HL-60 (cell line): ENCODE results near the gene VDAC2.
"Not testable (repeated sequence)": the region's sequence is repeated elsewhere in the genome, so short reads cannot be mapped to it uniquely, and the experiment has no call there.

Source experiments
- DNase-seq, 2 experiments: peaks; one replicate each; pipeline ENCODE4 v3.0.0-alpha.2; 2010 to 2020; ENCODE audit warnings: low read depth in 1 of 2, low spot score in 1 of 2
- H3K27ac ChIP-seq: fragments of 250-450 bp; sonication (Bioruptor Pico); replicated peaks from 2 replicates; pipeline ENCODE4 v1.5.1; 2020; ENCODE audit warnings: mild to moderate bottlenecking, moderate library complexity
- H3K27me3 ChIP-seq: fragments of 250-450 bp; sonication (Bioruptor Pico); 2 replicates; pipeline ENCODE4 v1.5.1; 2021; ENCODE audit warnings: mild to moderate bottlenecking, moderate library complexity; ENCODE audit not compliant: insufficient read depth, poor library complexity, severe bottlenecking
- H3K4me3 ChIP-seq: replicated peaks from 2 replicates; pipeline ENCODE4 v1.5.1; 2011; ENCODE audit warnings: mild to moderate bottlenecking, control low read depth, low read length; ENCODE audit not compliant: insufficient read depth
- CTCF ChIP-seq: IDR thresholded peaks from one replicate; pipeline ENCODE4 v1.5.1; 2011; ENCODE audit warnings: low read length, control low read depth, inconsistent platforms; ENCODE audit not compliant: insufficient read depth
- GABPA ChIP-seq: IDR thresholded peaks from 2 replicates; pipeline ENCODE4 v1.6.1; 2012; ENCODE audit warnings: low read depth
- POLR2AphosphoS5 ChIP-seq: IDR thresholded peaks from 2 replicates; pipeline ENCODE4 v1.6.1; 2012; ENCODE audit warnings: low read depth
- SPI1 ChIP-seq: IDR thresholded peaks from 2 replicates; pipeline ENCODE4 v1.6.1; 2012; ENCODE audit warnings: low read depth, mild to moderate bottlenecking, borderline replicate concordance
- TF ChIP-seq, protein P1 (sequence below): IDR thresholded peaks from 2 replicates; pipeline ENCODE4 v1.6.1; 2012; ENCODE audit warnings: low read depth; ENCODE audit not compliant: insufficient replicate concordance

The VDAC2 gene

GRCh38 chr10:75212343-75212742 is 1.7 kb downstream of the VDAC2 start:
- no peak for TF ChIP-seq CTCF
- no peak for TF ChIP-seq POLR2AphosphoS5
- TF ChIP-seq GABPA, result no peak
- TF ChIP-seq, protein P1, sequence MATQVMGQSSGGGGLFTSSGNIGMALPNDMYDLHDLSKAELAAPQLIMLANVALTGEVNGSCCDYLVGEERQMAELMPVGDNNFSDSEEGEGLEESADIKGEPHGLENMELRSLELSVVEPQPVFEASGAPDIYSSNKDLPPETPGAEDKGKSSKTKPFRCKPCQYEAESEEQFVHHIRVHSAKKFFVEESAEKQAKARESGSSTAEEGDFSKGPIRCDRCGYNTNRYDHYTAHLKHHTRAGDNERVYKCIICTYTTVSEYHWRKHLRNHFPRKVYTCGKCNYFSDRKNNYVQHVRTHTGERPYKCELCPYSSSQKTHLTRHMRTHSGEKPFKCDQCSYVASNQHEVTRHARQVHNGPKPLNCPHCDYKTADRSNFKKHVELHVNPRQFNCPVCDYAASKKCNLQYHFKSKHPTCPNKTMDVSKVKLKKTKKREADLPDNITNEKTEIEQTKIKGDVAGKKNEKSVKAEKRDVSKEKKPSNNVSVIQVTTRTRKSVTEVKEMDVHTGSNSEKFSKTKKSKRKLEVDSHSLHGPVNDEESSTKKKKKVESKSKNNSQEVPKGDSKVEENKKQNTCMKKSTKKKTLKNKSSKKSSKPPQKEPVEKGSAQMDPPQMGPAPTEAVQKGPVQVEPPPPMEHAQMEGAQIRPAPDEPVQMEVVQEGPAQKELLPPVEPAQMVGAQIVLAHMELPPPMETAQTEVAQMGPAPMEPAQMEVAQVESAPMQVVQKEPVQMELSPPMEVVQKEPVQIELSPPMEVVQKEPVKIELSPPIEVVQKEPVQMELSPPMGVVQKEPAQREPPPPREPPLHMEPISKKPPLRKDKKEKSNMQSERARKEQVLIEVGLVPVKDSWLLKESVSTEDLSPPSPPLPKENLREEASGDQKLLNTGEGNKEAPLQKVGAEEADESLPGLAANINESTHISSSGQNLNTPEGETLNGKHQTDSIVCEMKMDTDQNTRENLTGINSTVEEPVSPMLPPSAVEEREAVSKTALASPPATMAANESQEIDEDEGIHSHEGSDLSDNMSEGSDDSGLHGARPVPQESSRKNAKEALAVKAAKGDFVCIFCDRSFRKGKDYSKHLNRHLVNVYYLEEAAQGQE, result no peak
- no peak for TF ChIP-seq SPI1
- no peak overlapping the region for H3K27ac ChIP-seq
- peak overlapping the region; percentile 10 for H3K4me3 ChIP-seq

DNA sequence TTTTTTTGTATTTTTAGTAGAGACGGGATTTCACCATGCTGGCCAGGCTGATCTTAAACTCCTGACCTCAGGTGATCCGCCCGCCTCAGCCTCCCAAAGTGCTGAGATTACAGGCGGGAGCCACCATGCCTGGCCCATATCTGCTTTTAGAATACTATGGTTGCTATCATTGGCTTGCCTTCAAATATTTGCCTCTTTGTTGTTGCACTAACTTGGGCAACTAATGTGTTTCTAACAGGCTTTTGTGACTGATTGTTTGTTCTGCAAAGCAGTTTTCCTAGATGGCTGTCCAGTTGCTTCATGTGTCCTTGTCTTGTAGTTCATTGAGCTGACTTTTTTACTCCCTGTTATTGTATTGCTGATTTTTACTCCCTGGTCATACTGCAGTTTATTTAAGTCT is 9.7 kb downstream of the VDAC2 start:
- no peak for DNase-seq
- Histone ChIP-seq H3K4me3 (no peak overlapping the region), H3K27me3 (no peaks in the 10 kb centered on the region), H3K27ac (no peak overlapping the region)
- TF ChIP-seq GABPA (no peak), POLR2AphosphoS5 (no peak), CTCF (no peak), SPI1 (no peak)
- TF ChIP-seq, protein P1, result no peak

More at GRCh38 chr10:75212343-75212742, 1.7 kb downstream of the VDAC2 start:
- DNase-seq, result no peak
- no peaks in the 10 kb centered on the region for H3K27me3 ChIP-seq

- not testable (repeated sequence) for H3K27me3 ChIP-seq, H3K27ac ChIP-seq, H3K4me3 ChIP-seq, DNase-seq
These were observed 10.9 kb downstream of the VDAC2 start for GRCh38 chr10:75221492-75221891.

DNA sequence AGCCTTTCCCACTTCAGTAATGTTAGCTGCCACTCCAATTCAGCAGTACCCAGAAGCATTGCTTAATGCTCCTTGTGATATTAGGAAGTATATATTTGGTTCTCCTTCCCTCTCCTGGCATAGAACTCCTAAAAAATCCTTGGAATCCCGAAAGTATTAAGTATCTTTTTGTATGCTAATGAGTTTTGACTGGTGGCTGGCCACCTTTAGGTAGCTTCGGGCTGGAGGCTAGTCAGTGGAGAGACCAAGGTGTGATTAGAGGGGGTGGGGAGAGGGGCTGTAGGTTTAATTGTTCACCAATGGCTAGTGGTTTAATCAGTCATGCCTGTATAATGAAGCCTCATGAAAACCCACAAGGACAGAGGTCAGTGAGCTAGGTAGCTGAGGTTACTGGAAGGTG is 12.9 kb downstream of the VDAC2 start:
- no peak overlapping the region for H3K4me3 ChIP-seq
- H3K27ac ChIP-seq, result no peak overlapping the region
- DNase-seq, result no peak
- TF ChIP-seq, protein P1, result no peak
- TF ChIP-seq POLR2AphosphoS5 (no peak), SPI1 (no peak), GABPA (no peak), CTCF (no peak)
- no peaks in the 10 kb centered on the region for H3K27me3 ChIP-seq
